ENCODE measurements around the gene PSG5.
"Not testable (repeated sequence)": the region's sequence is repeated elsewhere in the genome, so short reads cannot be mapped to it uniquely, and the experiment has no call there.

The PSG5 gene

DNA sequence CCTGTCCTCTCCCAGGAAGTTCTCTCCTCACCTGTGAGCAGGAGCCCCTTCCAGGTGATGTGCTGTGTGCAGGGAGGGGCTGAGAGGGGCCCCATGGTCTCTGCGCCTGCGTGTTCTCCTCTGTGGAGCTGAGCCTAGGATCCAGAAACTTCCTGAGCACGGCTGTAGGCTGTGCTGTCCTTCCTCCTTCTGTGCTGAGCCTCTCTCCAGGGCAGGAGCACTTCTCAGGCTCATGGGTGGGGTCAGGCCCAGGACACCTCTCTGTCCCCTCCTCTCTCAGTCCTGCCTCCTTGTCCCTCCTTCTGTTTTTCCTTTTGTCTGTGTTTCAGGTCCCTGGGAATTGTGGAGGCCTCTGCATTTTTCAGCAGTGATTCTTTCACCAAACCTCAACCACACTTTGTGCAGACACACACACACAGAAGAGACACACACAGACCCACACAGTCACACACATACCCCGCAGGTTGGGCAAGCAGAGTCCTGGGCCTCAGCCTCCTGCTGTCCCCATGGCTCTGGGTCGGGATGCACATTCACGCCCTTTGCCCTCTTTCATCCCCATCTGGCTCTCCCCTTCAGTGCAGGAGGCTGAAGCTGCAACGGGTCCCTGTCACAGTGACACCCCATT, at the start of gene PSG5:
PSG5 (minus strand) TSS at position 226 of the 625 bp plus-strand sequence; CDS start at position 95, 131 bp downstream.
- not testable (repeated sequence) for DNase-seq (ENCODE audit: low read depth)

- DNase-seq (ENCODE audit: low read depth) = not testable (repeated sequence)
Measured at GRCh38 chr19:43235686-43236085, 49.4 kb upstream of the PSG5 start.

DNA sequence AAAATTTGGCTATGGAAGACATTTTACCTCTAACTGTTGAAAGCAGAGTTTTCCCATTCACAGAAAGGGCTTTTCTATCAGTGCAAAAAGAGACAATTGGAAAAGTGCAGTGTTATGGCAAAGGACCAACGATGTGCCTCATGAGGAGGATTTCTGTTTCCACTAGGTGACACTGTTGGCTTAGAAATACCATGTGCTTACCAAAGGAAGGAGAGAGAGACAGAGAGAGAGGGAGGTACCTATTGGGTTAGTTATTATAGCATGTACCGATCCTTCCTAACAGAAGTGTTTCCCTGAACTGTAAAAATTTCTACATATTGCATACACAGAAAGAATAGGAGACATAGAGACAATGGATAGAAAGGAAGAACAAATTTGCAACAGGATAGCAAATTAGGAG, 43.0 kb upstream of the PSG5 start:
- DNase-seq (ENCODE audit: low read depth) = no peak

GRCh38 chr19:43228730-43229129, 42.4 kb upstream of the PSG5 start:
- DNase-seq (ENCODE audit: low read depth) = not testable (repeated sequence)

GRCh38 chr19:43226986-43227385, 40.6 kb upstream of the PSG5 start:
- not testable (repeated sequence) for DNase-seq (ENCODE audit: low read depth)

DNA sequence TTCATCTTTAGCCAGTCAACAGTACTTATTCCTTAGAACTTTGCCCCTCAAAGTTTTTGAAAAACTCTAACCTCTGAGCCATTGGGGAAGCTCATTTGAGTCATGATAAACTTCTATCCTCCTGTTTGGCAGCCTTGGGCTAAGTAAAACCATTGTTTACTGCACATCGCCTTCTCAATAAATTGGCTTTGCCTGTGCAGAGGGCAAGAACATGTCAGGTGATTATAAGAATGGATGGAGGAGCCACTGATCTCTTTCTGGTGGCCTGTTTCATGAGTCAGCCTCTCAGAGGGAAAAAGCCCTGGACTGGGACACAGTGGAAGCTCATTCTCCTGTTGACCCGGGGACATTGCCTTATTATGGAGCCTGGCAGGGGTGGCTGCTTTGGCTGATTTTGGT, 38.5 kb upstream of the PSG5 start:
- no peak for DNase-seq (ENCODE audit: low read depth)

GRCh38 chr19:43224201-43224854, 38.0 kb upstream of the PSG5 start:
- DNase-seq (ENCODE audit: low read depth) = not testable (repeated sequence)

- not testable (repeated sequence) for DNase-seq (ENCODE audit: low read depth)
Measured at GRCh38 chr19:43221891-43222290, 35.6 kb upstream of the PSG5 start.

DNA sequence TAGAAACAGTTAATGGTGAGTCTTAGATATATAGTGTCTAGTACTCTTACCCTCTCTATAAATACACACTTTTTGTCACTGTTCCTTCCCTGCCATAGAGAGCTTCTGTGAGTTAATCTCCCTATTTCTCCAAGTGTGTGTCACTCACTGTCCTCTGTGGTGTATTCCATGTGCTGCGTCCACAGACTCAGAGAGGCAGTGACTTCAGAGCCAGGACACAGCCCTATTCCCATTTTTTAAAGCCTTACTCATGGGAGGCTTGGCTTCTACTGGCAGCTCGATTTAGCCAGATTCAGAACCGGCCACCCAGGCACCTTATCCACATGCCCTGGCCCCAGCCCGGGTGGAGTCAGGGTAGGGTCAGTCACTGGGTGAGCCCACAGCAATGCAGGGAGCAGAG, 32.8 kb upstream of the PSG5 start:
- DNase-seq (ENCODE audit: low read depth) = not testable (repeated sequence)

DNA sequence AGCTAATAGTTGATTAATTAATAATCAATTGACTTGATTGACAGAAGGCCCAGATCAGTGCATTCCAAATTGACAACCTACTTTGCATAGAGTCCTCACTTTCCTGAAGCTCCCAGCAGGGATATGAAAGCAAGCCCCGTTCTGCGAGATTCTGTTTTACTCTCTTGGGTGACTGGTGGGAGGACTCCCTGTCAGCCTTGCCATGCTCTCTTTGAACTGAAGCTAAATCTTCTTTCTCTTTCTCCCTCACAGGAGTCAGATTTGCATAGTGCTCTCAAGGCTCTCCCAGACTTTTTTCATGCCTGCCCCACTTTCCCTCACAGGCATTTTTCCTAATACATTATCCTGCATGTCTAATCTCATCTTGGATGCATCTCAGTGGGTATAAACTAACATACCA, 29.5 kb upstream of the PSG5 start:
- DNase-seq (ENCODE audit: low read depth) = not testable (repeated sequence)

DNA sequence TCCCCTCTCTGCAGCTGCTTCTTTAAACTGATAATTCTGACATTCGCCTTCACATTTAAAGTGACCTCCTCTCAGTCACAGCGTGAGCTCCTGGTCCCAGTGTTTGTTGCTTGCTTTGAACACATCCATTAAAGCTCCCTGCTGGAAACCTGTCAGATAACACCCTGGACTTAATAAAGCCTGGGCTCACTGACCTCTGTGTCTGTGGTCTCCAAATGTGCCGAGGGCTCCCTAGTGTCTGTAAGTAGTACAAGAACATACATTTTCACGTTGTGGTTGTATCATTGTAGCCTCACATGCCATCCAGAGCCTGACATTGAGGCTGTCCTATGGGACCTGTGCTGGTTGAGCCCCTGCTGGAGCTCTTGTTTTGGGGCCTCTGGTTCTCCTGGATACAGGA, 21.7 kb upstream of the PSG5 start:
- DNase-seq (ENCODE audit: low read depth) = no peak

GRCh38 chr19:43207174-43207573, 20.8 kb upstream of the PSG5 start:
- not testable (repeated sequence) for DNase-seq (ENCODE audit: low read depth)

DNA sequence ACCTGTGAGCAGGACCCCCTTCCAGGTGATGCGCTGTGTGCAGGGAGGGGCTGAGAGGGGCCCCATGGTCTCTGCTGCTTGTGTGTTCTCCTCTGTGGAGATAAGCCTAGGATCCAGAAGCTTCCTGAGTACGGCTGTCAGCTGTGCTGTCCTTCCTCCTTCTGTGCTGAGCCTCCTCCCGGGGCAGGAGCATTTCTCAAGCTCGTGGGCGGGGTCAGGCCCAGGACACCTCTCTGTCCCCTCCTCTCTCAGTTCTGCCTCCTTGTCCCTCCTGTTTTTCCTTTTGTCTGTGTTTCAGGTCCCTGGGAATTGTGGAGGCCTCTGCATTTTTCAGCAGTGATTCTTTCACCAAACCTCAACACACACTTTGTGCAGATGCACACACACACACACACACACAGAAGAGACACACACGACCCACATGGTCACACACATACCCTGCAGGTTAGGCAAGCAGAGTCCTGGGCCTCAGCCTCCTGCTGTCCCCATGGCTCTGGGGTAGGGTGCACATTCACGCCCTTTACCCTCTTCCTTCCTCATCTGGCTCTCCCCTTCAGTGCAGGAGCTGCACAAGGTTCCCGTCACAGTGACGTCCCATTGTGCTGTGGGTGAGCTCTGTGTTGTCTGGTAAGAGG, 19.3 kb upstream of the PSG5 start, which contains the start of gene PSG4:
PSG4 (minus strand) TSS at position 168 of the 635 bp plus-strand sequence; CDS start at position 66, 102 bp downstream.
- not testable (repeated sequence) for DNase-seq (ENCODE audit: low read depth)

DNA sequence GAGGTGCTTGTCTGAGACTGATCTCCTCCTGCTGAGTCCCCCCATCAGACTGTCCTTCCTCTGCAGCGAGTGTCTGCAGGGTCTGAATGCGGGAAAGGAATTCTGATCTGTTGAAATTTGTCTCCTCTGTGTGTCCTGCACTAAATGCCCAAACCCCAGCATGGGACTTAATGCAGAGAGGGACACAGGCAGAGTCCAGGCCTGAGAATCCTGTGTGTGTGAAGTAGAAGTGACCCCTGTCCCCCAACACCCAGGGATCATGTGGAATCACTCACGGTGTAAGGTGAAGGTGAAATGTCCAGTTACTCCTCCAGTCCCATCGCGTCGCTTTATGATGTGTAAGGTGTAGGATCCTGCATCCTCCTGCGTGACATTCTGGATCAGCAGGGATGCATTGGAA, 17.3 kb upstream of the PSG5 start:
- DNase-seq (ENCODE audit: low read depth) = not testable (repeated sequence)

DNA sequence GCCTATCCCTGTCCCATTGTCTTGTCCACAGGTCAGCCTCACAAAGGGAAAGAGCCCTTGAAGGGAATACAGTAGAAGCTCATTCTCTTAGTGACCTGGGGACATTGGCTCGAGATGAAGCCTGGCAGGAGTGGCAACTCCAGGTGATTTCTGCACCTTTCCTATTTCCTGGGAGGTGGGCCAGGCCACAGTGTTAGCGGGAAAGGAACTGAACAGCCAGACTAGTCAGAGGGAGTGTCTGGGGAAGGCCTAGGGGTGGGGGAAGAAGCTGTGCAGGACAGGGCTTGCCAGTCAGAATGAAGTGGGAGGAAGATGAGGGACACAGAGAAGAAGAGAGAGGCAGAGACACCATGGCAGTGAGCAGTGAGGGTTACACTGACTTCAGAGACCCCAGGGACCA, 15.6 kb upstream of the PSG5 start:
- not testable (repeated sequence) for DNase-seq (ENCODE audit: low read depth)

DNA sequence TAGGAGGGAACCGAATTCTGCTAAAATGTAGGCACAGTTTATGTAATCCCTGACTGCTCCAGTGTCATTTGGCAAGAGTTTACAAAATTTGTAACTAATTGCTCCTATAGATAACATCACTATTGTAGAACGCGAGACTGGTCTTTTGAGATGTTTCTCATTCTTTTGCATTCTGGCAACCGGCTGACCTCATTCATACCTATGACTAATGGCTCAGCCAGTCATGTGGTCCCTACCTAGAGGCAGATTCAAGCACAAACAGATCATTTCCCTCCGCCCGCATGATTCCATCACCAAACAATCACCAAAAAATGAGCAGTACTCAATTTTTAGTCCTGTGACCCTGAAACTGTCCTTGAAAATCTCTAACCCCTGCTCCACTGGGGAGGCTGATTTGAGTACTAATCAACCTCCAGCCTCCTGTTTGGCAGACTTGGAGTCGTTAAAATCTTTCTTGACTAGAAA, 15.0 kb upstream of the PSG5 start:
- peak; percentile 10 for DNase-seq (ENCODE audit: low read depth)

DNA sequence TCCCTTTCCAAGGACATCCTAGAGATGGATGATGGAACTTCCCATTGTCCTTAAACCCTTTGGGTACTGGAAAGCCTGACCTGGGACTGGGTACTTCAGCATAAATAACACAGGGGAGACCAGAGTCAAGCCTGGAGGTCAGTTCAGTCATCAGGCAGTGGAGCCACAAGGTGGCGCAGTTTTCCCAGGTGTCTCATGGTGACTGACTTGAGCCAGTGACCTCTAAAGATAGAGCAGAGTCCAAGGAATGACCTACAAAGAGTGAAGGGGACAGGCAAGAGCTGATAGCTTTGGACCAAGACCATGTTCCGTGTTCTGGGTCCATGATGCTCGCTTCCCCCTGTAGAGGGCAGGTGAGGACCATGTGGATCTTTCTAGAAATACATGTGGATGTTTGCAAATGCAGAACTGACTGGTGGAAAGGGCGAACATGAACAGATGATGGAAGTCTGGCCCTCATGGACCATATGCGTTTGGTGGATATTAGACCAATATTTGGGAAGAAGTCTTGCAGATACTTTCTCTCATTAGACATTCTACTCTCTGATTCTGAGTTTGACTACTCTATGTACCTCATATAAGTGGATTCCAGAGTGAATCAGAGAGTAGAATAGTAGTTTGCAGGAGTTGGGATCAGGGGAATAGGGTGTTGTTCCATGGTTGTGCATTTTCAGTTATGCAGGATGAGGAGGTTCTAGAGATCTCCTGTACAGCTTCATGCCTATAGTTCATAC, 12.5 kb upstream of the PSG5 start:
- not testable (repeated sequence) for DNase-seq (ENCODE audit: low read depth)

GRCh38 chr19:43197666-43198397, 11.5 kb upstream of the PSG5 start:
- DNase-seq (ENCODE audit: low read depth) = not testable (repeated sequence)

DNA sequence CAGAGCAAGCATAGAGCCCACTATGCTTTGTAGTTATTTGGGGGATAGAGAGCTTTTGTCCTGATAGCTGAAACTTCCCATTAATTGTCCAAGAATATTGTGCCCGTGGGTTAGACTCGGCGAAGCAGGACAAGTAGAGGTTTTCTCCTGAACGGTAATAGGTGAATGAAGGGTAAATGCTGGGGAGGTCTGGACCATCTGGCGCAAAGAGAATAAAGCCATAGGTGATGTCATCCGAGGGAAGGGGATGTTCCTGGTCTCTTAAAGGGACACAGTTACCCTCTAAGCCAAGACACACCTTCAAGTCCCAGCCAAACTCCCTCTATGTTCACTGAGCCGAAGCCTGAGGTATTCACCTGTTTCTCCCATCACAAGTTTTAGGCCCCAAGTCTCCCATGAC, 8.1 kb upstream of the PSG5 start:
- DNase-seq (ENCODE audit: low read depth) = not testable (repeated sequence)

DNA sequence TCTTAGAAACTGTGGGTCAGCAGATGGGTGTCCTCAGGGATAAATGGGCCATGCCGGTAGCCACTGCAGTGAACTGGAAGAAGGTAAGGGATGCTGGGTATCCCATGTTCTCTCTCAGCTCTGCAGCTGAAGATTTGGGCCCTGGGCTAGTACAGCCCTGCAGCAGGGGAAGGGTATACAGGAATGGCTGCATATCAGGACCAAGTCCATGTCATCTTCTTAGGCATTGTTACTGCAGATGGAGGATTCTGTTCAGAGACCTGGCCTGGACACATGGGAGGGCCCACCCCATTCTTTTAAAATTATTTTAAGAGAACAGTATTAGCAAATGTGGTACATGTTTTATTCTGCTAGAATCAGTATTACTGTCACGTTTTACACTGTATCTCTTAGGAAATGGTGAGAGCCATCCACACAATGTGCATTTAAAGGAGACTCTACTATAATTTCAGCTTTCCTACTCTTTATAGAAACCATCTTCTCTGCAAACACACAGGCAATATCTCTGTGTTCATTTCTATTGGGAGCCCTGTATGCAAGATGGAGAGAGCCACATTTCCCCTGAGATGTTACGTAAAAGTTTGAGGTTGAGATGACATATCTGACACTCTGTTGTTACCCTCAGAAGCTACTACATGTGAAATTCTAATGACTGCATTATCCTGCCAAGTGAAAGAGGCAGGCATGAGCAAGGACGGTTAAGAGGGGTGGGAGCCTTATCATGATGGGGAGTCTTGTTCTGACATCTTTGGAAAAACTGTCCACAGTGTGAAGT, 6.2 kb upstream of the PSG5 start:
- not testable (repeated sequence) for DNase-seq (ENCODE audit: low read depth)

DNA sequence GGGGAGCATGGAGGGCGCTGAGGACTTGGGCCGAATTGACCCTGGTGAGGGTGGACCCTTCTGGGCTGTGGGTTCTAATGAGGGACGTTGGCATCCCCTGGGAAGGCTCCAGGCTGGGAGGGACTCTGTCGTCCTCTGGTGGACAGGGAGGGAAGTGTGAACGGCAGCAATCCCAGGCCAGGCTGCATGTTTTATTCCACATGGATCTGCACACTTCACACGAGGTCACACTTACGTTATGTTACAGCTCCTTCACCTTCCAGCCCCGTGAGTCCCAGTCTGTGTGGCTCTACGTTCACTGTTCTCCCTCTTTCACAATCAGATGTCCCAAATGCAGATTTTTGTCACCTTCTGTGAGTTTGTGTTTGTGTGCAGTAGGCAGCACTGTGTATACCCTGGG, 1.8 kb upstream of the PSG5 start:
- DNase-seq (ENCODE audit: low read depth) = not testable (repeated sequence)

Data from stromal cell of bone marrow (primary cell).